Caco-2 (cell line): ENCODE data around the gene OR7C2. TPM values are rescaled to one million over a fixed set of nuclear protein-coding genes. Genes with fewer than 3 reads are reported as not detected.

ENCODE experiments used
- BruUV-seq: library from RNA; stranded (reverse); fragments of 400-500 nt; replicated peaks from 2 replicates; lab custom pipeline; 2021; lab: Mats Ljungman, UMichigan
- CTCF ChIA-PET: fragments of 300-600 bp; sonication (Branson Sonifier 250); formaldehyde crosslinking; loops from one replicate; lab custom pipeline; 2022; ENCODE audit warnings: antibody characterized with exemption; lab: Charles Lee
- POLR2A ChIA-PET: fragments of 300-600 bp; sonication (Branson Sonifier 250); formaldehyde crosslinking; loops from one replicate; lab custom pipeline; 2022; ENCODE audit warnings: antibody characterized with exemption; lab: Charles Lee
- DNase-seq, 2 experiments: peaks; one replicate each; pipeline versions ENCODE4 v3.0.0 to v3.0.0-alpha.2; 2020 to 2022
- H3K27me3 ChIP-seq: replicated peaks from 2 replicates; pipeline ENCODE4 v1.6.0; 2011; ENCODE audit warnings: low read length; ENCODE audit not compliant: control insufficient read depth, insufficient read depth
- H3K36me3 ChIP-seq: 2 replicates; pipeline ENCODE4 v1.5.1; 2011; ENCODE audit warnings: low read length; ENCODE audit not compliant: control insufficient read depth, insufficient read depth
- H3K4me1 ChIP-seq: fragments of 250-450 bp; sonication (Bioruptor Pico); 2 replicates; pipeline ENCODE4 v1.5.1; 2020; ENCODE audit warnings: mild to moderate bottlenecking
- H3K4me3 ChIP-seq: 2 replicates; pipeline ENCODE4 v1.5.1; 2011; ENCODE audit warnings: low read depth, mild to moderate bottlenecking, control low read depth, low read length
- H3K9me3 ChIP-seq: fragments of 250-450 bp; sonication (Bioruptor Pico); 2 replicates; pipeline ENCODE4 v1.5.1; 2020; ENCODE audit warnings: mild to moderate bottlenecking, moderate library complexity
- H3K27ac Mint-ChIP-seq: one replicate; pipeline ENCODE4 v1.8.0; 2022; ENCODE audit warnings: mixed read lengths; ENCODE audit not compliant: unreplicated experiment
- H3K27me3 Mint-ChIP-seq: one replicate; pipeline ENCODE4 v1.8.0; 2022; ENCODE audit warnings: mixed read lengths; ENCODE audit not compliant: insufficient read depth, unreplicated experiment
- H3K36me3 Mint-ChIP-seq: one replicate; pipeline ENCODE4 v1.8.0; 2022; ENCODE audit warnings: mild to moderate bottlenecking, mixed read lengths; ENCODE audit not compliant: insufficient read depth, unreplicated experiment
- H3K4me1 Mint-ChIP-seq: one replicate; pipeline ENCODE4 v1.8.0; 2022; ENCODE audit warnings: low read depth, mixed read lengths; ENCODE audit not compliant: unreplicated experiment
- H3K4me3 Mint-ChIP-seq: one replicate; pipeline ENCODE4 v1.8.0; 2022; ENCODE audit warnings: mild to moderate bottlenecking, moderate library complexity, mixed read lengths; ENCODE audit not compliant: unreplicated experiment
- H3K9me3 Mint-ChIP-seq: one replicate; pipeline ENCODE4 v1.8.0; 2022; ENCODE audit warnings: mixed read lengths; ENCODE audit not compliant: unreplicated experiment
- CTCF ChIP-seq, 2 experiments: fragments of 200-600 bp in 1 of 2; IDR thresholded peaks; 1 replicate in 1 of 2; 2 replicates in 1 of 2; pipeline versions ENCODE4 v1.5.1 to v1.8.0; 2011 to 2022; ENCODE audit warnings: antibody characterized with exemption in 1 of 2, control low read depth in 1 of 2, inconsistent platforms in 1 of 2, low read depth in 1 of 2, low read length in 1 of 2, mild to moderate bottlenecking in 1 of 2, moderate library complexity in 1 of 2; ENCODE audit not compliant: insufficient read depth in 1 of 2, severe bottlenecking in 1 of 2, unreplicated experiment in 1 of 2
- intact Hi-C: fragments of 100-400 bp; cut with micrococcal nuclease; formaldehyde crosslinking; loops from one replicate; pipeline ENCODE4 v1.10.0; 2022; ENCODE audit not compliant: unreplicated experiment
- total RNA-seq: library from RNA; stranded (reverse); gene quantifications from 2 replicates; pipeline ENCODE4 v1.2.3, GENCODE V29; 2022

OR7C2 gene
- total RNA-seq, 1 experiment from 2014 or later, result not detected

- Mint-ChIP-seq H3K27me3 (peaks cover 7% of the 10 kb centered on the region), H3K9me3 (no peaks in the 10 kb centered on the region), H3K36me3 (no peaks in the 10 kb centered on the region), H3K27ac (no peak overlapping the region), H3K4me1 (no peaks in the 10 kb centered on the region), H3K4me3 (no peak overlapping the region)
- no peaks in the 10 kb centered on the region for H3K4me1 ChIP-seq
- POLR2A ChIA-PET, result no interaction called here
- intact Hi-C loops, result no loop called here
- no peak overlapping the region for H3K4me3 ChIP-seq
- H3K9me3 ChIP-seq, result no peaks in the 10 kb centered on the region
- TF ChIP-seq CTCF (IDR thresholded peaks at IDR 0.05; ENCODE audit: insufficient read depth in 1 of 2, low read depth in 1 of 2, low read length in 1 of 2, severe bottlenecking in 1 of 2, unreplicated experiment in 1 of 2), result no peak
- CTCF ChIA-PET, result no interaction called here
- no TSS peak for BruUV-seq
- no peaks in the 10 kb centered on the region for H3K27me3 ChIP-seq
- DNase-seq, result no peak
- no peaks in the 10 kb centered on the region for H3K36me3 ChIP-seq
Observed at GRCh38 chr19:14972676-14973075, 31.4 kb downstream of the OR7C2 start.

GRCh38 chr19:14974488-14974887, 33.2 kb downstream of the OR7C2 start:
- Histone ChIP-seq H3K4me1 (no peaks in the 10 kb centered on the region), H3K4me3 (no peak overlapping the region), H3K9me3 (no peaks in the 10 kb centered on the region), H3K27me3 (no peaks in the 10 kb centered on the region), H3K36me3 (no peaks in the 10 kb centered on the region)
- H3K36me3 Mint-ChIP-seq, result no peaks in the 10 kb centered on the region
- H3K9me3 Mint-ChIP-seq, result no peaks in the 10 kb centered on the region
- BruUV-seq, result no TSS peak
- no peaks in the 10 kb centered on the region for H3K4me1 Mint-ChIP-seq
- no peak for TF ChIP-seq CTCF (IDR thresholded peaks at IDR 0.05; ENCODE audit: insufficient read depth in 1 of 2, low read depth in 1 of 2, low read length in 1 of 2, severe bottlenecking in 1 of 2, unreplicated experiment in 1 of 2)
- intact Hi-C loops, result no loop called here
- ChIA-PET POLR2A (no interaction called here), CTCF (no interaction called here)
- H3K27ac Mint-ChIP-seq, result no peak overlapping the region
- H3K27me3 Mint-ChIP-seq, result peaks cover 13% of the 10 kb centered on the region
- H3K4me3 Mint-ChIP-seq, result no peak overlapping the region
- DNase-seq, result no peak

GRCh38 chr19:14977128-14977527, 35.8 kb downstream of the OR7C2 start:
- CTCF ChIA-PET, result no interaction called here
- Mint-ChIP-seq H3K36me3 (no peaks in the 10 kb centered on the region), H3K4me1 (no peaks in the 10 kb centered on the region), H3K27me3 (peaks cover 16% of the 10 kb centered on the region), H3K27ac (no peak overlapping the region), H3K4me3 (no peak overlapping the region), H3K9me3 (no peaks in the 10 kb centered on the region)
- no peak for TF ChIP-seq CTCF (IDR thresholded peaks at IDR 0.05; ENCODE audit: insufficient read depth in 1 of 2, low read depth in 1 of 2, low read length in 1 of 2, severe bottlenecking in 1 of 2, unreplicated experiment in 1 of 2)
- no peak for DNase-seq
- Histone ChIP-seq H3K4me1 (no peaks in the 10 kb centered on the region), H3K4me3 (no peak overlapping the region), H3K9me3 (no peaks in the 10 kb centered on the region), H3K36me3 (no peaks in the 10 kb centered on the region), H3K27me3 (no peaks in the 10 kb centered on the region)
- no TSS peak for BruUV-seq
- intact Hi-C loops, result no loop called here
- POLR2A ChIA-PET, result no interaction called here
